Psoas muscle (tissue), 8 donors: ENCODE data around the gene PAM16. TPM values are rescaled to one million over a fixed set of nuclear protein-coding genes. Genes with fewer than 3 reads are reported as not detected.
A peak's percentile ranks its signal among the peaks of the same experiment; 100 is the strongest.

Source experiments
- ATAC-seq, 4 donors: fragments of 200-7000 bp; cut with Tn5 transposase; one replicate each; pipeline ENCODE4 v1.9.1; 2020; ENCODE audit warnings: moderate library complexity in 3 of 4, mild to moderate bottlenecking in 2 of 4
- DNase-seq, 2 donors: peaks; one replicate each; pipeline ENCODE4 v3.0.0-alpha.2; 2020
- H3K27ac ChIP-seq: fragments of 200-600 bp; one replicate; pipeline ENCODE4 v1.8.0; 2022
- H3K27me3 ChIP-seq, 3 donors: fragments of 200-600 bp in 1 of 3; one replicate each; pipeline versions ENCODE4 v1.6.1 to v1.8.0; 2013 to 2022; ENCODE audit warnings: low read length in 2 of 3, mild to moderate bottlenecking in 2 of 3, moderate library complexity in 1 of 3; ENCODE audit not compliant: insufficient read depth in 3 of 3
- H3K36me3 ChIP-seq, 2 donors: fragments of 200-600 bp in 1 of 2; one replicate each; pipeline versions ENCODE4 v1.6.1 to v1.8.0; 2013 to 2022; ENCODE audit warnings: low read depth in 1 of 2, mild to moderate bottlenecking in 1 of 2, moderate library complexity in 1 of 2; ENCODE audit not compliant: insufficient read depth in 1 of 2
- H3K4me1 ChIP-seq: fragments of 200-600 bp; one replicate; pipeline ENCODE4 v1.8.0; 2022
- H3K4me3 ChIP-seq: fragments of 200-600 bp; one replicate; pipeline ENCODE4 v1.8.0; 2022; ENCODE audit warnings: mild to moderate bottlenecking
- H3K9me3 ChIP-seq: fragments of 200-600 bp; one replicate; pipeline ENCODE4 v1.8.0; 2022
- WGBS, 3 donors: extraction: QIAGEN DNeasy Blood & Tissue Kit; methylation state at CpG; one replicate each; pipeline versions ENCODE4 v1.1.6 to v1.1.7; 2013; 5-methylcytosine and 5-hydroxymethylcytosine counted together
- intact Hi-C, 2 donors: fragments of 100-400 bp; cut with DNase I; formaldehyde crosslinking; loops; one replicate each; pipeline versions ENCODE4 v1.11.0 to v1.14.2; 2022
- polyA plus RNA-seq, 3 donors: library from polyadenylated mRNA; stranded (reverse); fragments of 200-250 nt; gene quantifications; one replicate each; pipeline ENCODE4 v1.2.3, GENCODE V29; 2013
- total RNA-seq, 4 donors: library from RNA; stranded (reverse); fragmentation: NEBNext Ultra II Directional in 2 of 4; extraction: Animal tissue kit (Norgen Biotek cat#: 25700) in 2 of 4; gene quantifications; one replicate each; pipeline versions ENCODE4 v1.2.1 to v1.2.4, GENCODE V29; 2021 to 2023
- TF ChIP-seq, protein P1 (sequence below): fragments of 200-600 bp; IDR thresholded peaks from one replicate; pipeline ENCODE4 v1.8.0; 2022; ENCODE audit warnings: antibody characterized with exemption
- donor health status: healthy with polysubstance abuse.
- donor health status: DM: no; HTN: no; CAD: no; lungs with moderate emphysema.
- donor health status: Bipolar disorder and iron deficiency.
- donor health status: healthy.
- donor health status: DM: yes; HTN: yes; CAD: no.
- donor health status: DM: no; HTN: no; CAD: no.
- donor health status: DM: no; HTN: no; CAD: no.
- donor health status: DM: yes; HTN: yes; CAD: no.

The PAM16 gene
- total and polyA plus RNA-seq, 7 donors = 60.5 to 163 (median 84.2) TPM

DNA sequence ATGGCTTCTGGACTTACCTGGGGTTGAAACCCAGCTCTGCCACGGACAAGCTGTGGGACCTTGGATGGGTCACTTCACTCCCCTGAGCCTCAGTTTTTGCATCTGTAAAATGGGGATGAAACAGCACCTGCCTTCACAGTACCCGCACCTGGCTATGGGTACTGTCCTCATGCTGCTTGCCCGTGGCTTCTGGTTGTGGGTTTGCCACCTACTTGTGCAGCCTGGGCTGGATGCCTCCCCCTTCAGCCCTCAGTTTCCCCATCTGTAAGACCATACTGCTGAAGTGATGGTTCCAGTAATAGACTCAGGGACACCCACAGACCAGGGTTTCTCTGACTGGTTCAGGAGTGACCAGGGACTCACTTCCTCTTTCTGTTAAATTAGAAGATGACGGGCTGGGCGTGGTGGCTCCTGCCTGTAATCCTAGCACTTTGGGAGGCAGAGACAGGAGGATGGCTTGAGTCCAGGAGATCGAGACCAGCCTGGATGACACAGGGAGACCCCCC, 25.8 kb downstream of the PAM16 start:
- ATAC-seq (no peak), DNase-seq (no peak)
- 74 to 80% (median 78%) methylated on average over 6 of the region's 6 CpGs for WGBS, 3 donors
- Histone ChIP-seq H3K27ac (no peak overlapping the region), H3K4me3 (no peak overlapping the region), H3K27me3 (no peaks in the 10 kb centered on the region), H3K36me3 (no peaks in the 10 kb centered on the region), H3K9me3 (no peaks in the 10 kb centered on the region), H3K4me1 (peaks cover 21% of the 10 kb centered on the region)
- intact Hi-C loops = loop anchor here in 1 of 2 donors (10.0 kb wide), 1 partner anchor 61 kb away; no protein-coding TSS in a partner anchor
- TF ChIP-seq, protein P1, sequence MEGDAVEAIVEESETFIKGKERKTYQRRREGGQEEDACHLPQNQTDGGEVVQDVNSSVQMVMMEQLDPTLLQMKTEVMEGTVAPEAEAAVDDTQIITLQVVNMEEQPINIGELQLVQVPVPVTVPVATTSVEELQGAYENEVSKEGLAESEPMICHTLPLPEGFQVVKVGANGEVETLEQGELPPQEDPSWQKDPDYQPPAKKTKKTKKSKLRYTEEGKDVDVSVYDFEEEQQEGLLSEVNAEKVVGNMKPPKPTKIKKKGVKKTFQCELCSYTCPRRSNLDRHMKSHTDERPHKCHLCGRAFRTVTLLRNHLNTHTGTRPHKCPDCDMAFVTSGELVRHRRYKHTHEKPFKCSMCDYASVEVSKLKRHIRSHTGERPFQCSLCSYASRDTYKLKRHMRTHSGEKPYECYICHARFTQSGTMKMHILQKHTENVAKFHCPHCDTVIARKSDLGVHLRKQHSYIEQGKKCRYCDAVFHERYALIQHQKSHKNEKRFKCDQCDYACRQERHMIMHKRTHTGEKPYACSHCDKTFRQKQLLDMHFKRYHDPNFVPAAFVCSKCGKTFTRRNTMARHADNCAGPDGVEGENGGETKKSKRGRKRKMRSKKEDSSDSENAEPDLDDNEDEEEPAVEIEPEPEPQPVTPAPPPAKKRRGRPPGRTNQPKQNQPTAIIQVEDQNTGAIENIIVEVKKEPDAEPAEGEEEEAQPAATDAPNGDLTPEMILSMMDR = no peak

DNA sequence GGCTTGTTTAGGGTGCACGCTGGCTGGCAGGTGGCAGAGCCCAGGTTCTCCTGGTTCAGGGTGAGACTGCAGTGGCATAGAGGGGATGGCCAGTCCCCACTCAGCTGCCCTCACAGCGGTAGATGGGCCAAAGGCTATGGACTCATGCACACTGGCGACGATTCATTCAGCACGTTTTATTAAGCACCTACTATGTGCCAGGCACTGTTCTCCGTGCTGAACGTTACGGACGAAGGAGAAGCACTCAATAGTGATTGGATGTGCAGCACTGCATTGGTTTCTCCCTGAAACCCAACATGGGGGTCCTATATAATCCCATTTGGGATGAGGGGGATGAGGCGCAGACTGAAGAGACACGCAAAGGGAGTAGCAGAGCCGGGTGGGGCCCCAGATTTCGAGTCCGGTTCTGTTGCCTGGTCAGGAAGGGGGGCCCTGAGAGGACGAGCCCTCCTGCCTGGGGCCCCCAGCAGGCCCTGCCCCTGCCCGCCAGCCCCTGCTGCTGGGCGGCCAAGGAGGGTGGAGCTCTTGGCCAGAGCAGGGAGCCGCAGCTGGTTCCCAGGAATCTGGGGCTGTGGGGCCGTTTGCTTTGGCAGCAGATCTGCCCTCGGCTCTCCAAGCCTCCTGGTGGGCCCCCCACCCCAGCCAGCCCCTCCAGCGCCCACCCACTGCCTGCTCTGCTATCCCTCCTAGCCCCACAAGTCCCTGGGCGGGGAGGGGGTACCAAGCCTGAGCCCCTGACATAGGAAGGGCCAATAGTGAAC, 26.4 kb downstream of the PAM16 start:
- TF ChIP-seq, protein P1 = no peak
- no peaks in the 10 kb centered on the region for H3K36me3 ChIP-seq
- H3K4me3 ChIP-seq = no peak overlapping the region
- H3K9me3 ChIP-seq = no peaks in the 10 kb centered on the region
- peaks cover 21% of the 10 kb centered on the region for H3K4me1 ChIP-seq
- intact Hi-C loops = loop anchor here in 1 of 2 donors (10.0 kb wide), 1 partner anchor 60 kb away; no protein-coding TSS in a partner anchor
- DNase-seq (peak in 1 of 2 donors; percentile 54), ATAC-seq (no peak)
- 55 to 76% (median 66%) methylated on average over 22 of the region's 22 CpGs for WGBS, 3 donors
- peaks cover 0 to 4% (median 0%) of the 10 kb centered on the region in 3 donors for H3K27me3 ChIP-seq
- no peak overlapping the region for H3K27ac ChIP-seq

DNA sequence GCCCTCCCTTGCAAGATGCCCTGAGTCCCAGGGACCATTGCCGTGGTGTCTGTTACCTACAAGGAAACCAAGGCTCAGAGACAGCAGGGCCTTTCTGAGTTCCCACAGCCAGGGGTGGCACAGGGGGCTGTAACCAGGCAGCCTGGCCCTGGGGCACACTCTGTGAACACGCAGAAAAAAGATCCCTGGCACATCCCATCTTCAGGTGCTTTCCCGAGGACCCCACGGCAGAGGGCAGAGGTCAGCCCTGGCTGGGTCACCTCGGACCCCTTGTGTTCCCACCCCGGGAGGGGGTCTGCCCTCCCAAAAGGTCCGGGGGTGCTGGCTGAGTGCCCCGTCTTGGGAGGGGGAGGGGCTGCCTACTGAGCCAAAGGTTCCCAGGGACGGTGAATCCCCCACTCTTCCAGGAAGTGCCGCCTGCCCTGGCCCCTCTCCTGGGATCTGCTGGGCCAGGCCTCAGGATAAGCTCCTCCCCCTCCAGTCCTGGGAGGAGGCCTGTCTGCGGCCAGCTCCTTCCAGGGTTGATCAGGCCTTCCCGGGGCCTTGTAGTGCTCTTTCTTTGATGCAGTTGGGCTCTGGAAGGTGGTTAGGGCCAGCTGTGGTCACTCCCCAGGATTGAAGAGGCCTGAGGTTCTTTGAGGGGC, 27.2 kb downstream of the PAM16 start:
- TF ChIP-seq, protein P1 = no peak
- H3K27me3 ChIP-seq = peaks cover 0 to 11% (median 0%) of the 10 kb centered on the region in 3 donors
- peak overlapping the region; percentile 53 for H3K27ac ChIP-seq
- H3K9me3 ChIP-seq = no peaks in the 10 kb centered on the region
- no peak overlapping the region for H3K4me3 ChIP-seq
- 24 to 49% (median 32%) methylated on average over 8 to 12 of the region's 12 CpGs for WGBS, 3 donors
- intact Hi-C loops = loop anchor here in 1 of 2 donors (10.0 kb wide), 1 partner anchor 59 kb away; no protein-coding TSS in a partner anchor
- H3K36me3 ChIP-seq = no peaks in the 10 kb centered on the region
- DNase-seq (peak; percentile 63 to 80), ATAC-seq (peak in 1 of 4 donors; percentile 30)
- peaks cover 15% of the 10 kb centered on the region for H3K4me1 ChIP-seq

DNA sequence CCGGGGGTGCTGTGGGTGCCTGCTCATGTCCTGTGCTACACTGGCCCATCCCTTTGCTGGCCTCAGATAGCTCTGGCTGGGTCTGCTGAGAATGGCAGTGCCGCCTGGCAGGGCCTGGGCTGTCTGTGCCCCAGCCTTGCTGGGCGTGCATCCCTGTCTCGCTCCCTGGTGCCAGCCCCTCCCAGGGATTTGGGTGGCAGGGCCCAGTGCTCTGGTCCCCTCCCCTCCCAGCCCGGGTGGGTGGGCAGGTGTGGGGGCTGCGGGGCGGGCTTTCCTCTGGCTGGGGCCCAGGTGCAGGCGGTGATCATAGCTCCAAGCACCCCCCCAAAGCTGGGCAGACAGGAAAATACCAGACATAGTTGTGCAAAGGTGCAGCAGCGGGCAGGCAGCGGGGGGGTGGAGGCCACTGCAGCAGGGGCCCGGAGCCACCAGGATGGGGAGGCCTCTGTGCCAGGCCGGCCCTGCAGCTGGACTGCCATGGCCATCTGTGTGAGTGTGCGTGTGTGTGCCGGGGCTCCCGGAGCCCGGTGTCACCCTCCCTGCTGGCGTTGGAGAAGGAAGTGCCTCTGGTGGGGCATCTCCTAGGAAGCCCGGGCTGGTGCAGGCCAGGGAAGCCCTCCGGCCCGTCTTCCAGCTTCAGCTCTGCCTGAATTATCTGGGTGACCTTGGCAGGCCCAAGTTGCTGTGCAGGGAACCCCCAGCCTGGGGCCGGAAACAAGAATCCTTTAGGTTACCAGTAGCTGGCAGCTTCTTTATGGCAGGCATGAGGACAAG, 27.9 kb downstream of the PAM16 start:
- DNase-seq = peak in 1 of 2 donors; percentile 53
- H3K36me3 ChIP-seq = no peaks in the 10 kb centered on the region
- H3K27ac ChIP-seq = peak overlapping the region; percentile 53
- intact Hi-C loops = loop anchor here in 1 of 2 donors (10.0 kb wide), 1 partner anchor 58 kb away; no protein-coding TSS in a partner anchor
- ATAC-seq = no peak
- H3K27me3 ChIP-seq = peaks cover 0 to 12% (median 0%) of the 10 kb centered on the region in 3 donors
- TF ChIP-seq, protein P1 = no peak
- H3K4me1 ChIP-seq = peaks cover 12% of the 10 kb centered on the region
- no peak overlapping the region for H3K4me3 ChIP-seq
- no peaks in the 10 kb centered on the region for H3K9me3 ChIP-seq
- 52 to 62% (median 60%) methylated on average over 18 to 21 of the region's 21 CpGs for WGBS, 3 donors
